Erythroblast (primary cell): ENCODE data around the gene NUDT19.

Experiments
- GATA1 ChIP-seq: IDR thresholded peaks from 2 replicates; pipeline ENCODE4 v1.6.1; 2011; ENCODE audit warnings: low read depth, mild to moderate bottlenecking, control low read depth, low read length, moderate library complexity
- POLR2A ChIP-seq: IDR thresholded peaks from 2 replicates; pipeline ENCODE4 v1.6.1; 2011; ENCODE audit warnings: mild to moderate bottlenecking, low read length

GRCh38 chr19:32649751-32650150, 41.9 kb upstream of the NUDT19 start:
- TF ChIP-seq POLR2A (no peak), GATA1 (no peak)
